Muscle of leg (tissue), 16 donors: ENCODE measurements around the gene WFIKKN2. TPM values are rescaled to one million over a fixed set of nuclear protein-coding genes. Genes with fewer than 3 reads are reported as not detected.

Experiments used
- DNase-seq: peaks from one replicate; pipeline ENCODE4 v3.0.0; 2013
- H3K27ac ChIP-seq: one replicate; pipeline ENCODE4 v1.5.1; 2013; ENCODE audit warnings: mild to moderate bottlenecking, low read length, control low read depth
- H3K27me3 ChIP-seq: one replicate; pipeline ENCODE4 v1.6.1; 2013; ENCODE audit warnings: low read length; ENCODE audit not compliant: control insufficient read depth, insufficient read depth
- H3K36me3 ChIP-seq: one replicate; pipeline ENCODE4 v1.6.1; 2013; ENCODE audit warnings: low read length; ENCODE audit not compliant: control insufficient read depth, insufficient read depth
- H3K4me1 ChIP-seq: one replicate; pipeline ENCODE4 v1.6.1; 2013; ENCODE audit warnings: low read length; ENCODE audit not compliant: control insufficient read depth, insufficient read depth
- H3K4me3 ChIP-seq: one replicate; pipeline ENCODE4 v1.5.1; 2013; ENCODE audit warnings: low read length, control low read depth
- H3K9me3 ChIP-seq: replicated peaks from 2 replicates; pipeline ENCODE4 v1.6.1; 2013; ENCODE audit warnings: low read depth, low read length; ENCODE audit not compliant: control insufficient read depth
- WGBS: methylation state at CpG from one replicate; pipeline ENCODE4 v1.1.5; 2013; ENCODE audit warnings: missing lambda C conversion rate; ENCODE audit not compliant: insufficient coverage; 5-methylcytosine and 5-hydroxymethylcytosine counted together
- long read RNA-seq, 11 donors: transcript quantifications; one replicate each; lab custom pipeline, GENCODE V29; 2026
- polyA plus RNA-seq, 8 donors: library from polyadenylated mRNA; unstranded; fragments of 120-200 nt; gene quantifications; one replicate each; pipeline versions ENCODE4 v1.2.1 to v1.2.3, GENCODE V29; 2013; ENCODE audit warnings: inconsistent platforms in 1 of 8, low replicate concordance in 1 of 8; ENCODE audit not compliant: insufficient read length in 8 of 8, insufficient read depth in 1 of 8
- total RNA-seq: library from RNA; stranded (reverse); fragments of 120-200 nt; gene quantifications from one replicate; pipeline ENCODE4 v1.2.4, GENCODE V29; 2013

Gene WFIKKN2
- total RNA-seq (2.0 TPM), polyA plus RNA-seq (1 to 10 TPM in 5 of 8 donors, under 1 TPM in 3; 0.35 to 3.3 (median 1.2) TPM)
- long read RNA-seq, donor 1 = 0 reads
- long read RNA-seq, donor 2 = 0 reads
- long read RNA-seq, donor 3 = 0 reads
- long read RNA-seq, donor 4 = 0 reads
- long read RNA-seq, donor 5, partial matches to known transcripts = 0 of 1 reads
- long read RNA-seq, donor 5, other reads (novel, unspliced or antisense) = 0 of 1 reads
- long read RNA-seq, donor 6 = 0 reads
- long read RNA-seq, donor 7, partial matches to known transcripts = 0 of 3 reads
- long read RNA-seq, donor 7, other reads (novel, unspliced or antisense) = 0 of 3 reads
- long read RNA-seq, donor 8 = 0 reads
- long read RNA-seq, donor 9, partial matches to known transcripts = 0 of 4 reads
- long read RNA-seq, donor 9, other reads (novel, unspliced or antisense) = 0 of 4 reads
- long read RNA-seq, donor 10 = 0 reads
- long read RNA-seq, donor 11, partial matches to known transcripts = 0 of 3 reads
- long read RNA-seq, donor 11, other reads (novel, unspliced or antisense) = 0 of 3 reads

- DNase-seq = peak; percentile 49
- H3K4me1 ChIP-seq = peaks cover 51% of the 10 kb centered on the region
- 60% methylated on average over 31 of the region's 39 CpGs for WGBS
Measured at GRCh38 chr17:50835301-50836234, at the start of gene WFIKKN2. TSS of gene WFIKKN2 (plus strand) at chr17:50835586. CDS start at chr17:50835938, 352 bp downstream.

GRCh38 chr17:50785946-50786570, 49.3 kb upstream of the WFIKKN2 start:
- no peak overlapping the region for H3K27ac ChIP-seq
- peak; percentile 87 for DNase-seq
- peaks cover 4% of the 10 kb centered on the region for H3K27me3 ChIP-seq
- no peaks in the 10 kb centered on the region for H3K9me3 ChIP-seq
- WGBS = 41% methylated on average over 8 of the region's 9 CpGs
- H3K36me3 ChIP-seq = no peaks in the 10 kb centered on the region
- H3K4me3 ChIP-seq = no peak overlapping the region
- peaks cover 13% of the 10 kb centered on the region for H3K4me1 ChIP-seq

More at GRCh38 chr17:50835301-50836234, at the start of gene WFIKKN2:
- Histone ChIP-seq H3K4me3 (peak within 1 kb of the TSS; percentile 21), H3K27me3 (peaks cover 22% of the 10 kb centered on the region), H3K9me3 (no peaks in the 10 kb centered on the region), H3K36me3 (no peaks in the 10 kb centered on the region), H3K27ac (peak within 1 kb of the TSS; percentile 20)

- no peak overlapping the region for H3K4me3 ChIP-seq
- peaks cover 9% of the 10 kb centered on the region for H3K4me1 ChIP-seq
- 81% methylated on average over 3 of the region's 7 CpGs for WGBS
- H3K9me3 ChIP-seq = no peaks in the 10 kb centered on the region
- no peak for DNase-seq
- no peak overlapping the region for H3K27ac ChIP-seq
- no peaks in the 10 kb centered on the region for H3K36me3 ChIP-seq
- H3K27me3 ChIP-seq = no peaks in the 10 kb centered on the region
Measured at GRCh38 chr17:50787106-50787505, 48.3 kb upstream of the WFIKKN2 start.

- no peaks in the 10 kb centered on the region for H3K36me3 ChIP-seq
- H3K27ac ChIP-seq = no peak overlapping the region
- no peaks in the 10 kb centered on the region for H3K27me3 ChIP-seq
- 55% methylated on average over 4 of the region's 6 CpGs for WGBS
- H3K4me3 ChIP-seq = no peak overlapping the region
- peak; percentile 72 for DNase-seq
- H3K9me3 ChIP-seq = no peaks in the 10 kb centered on the region
- peaks cover 9% of the 10 kb centered on the region for H3K4me1 ChIP-seq
Measured at GRCh38 chr17:50790618-50791017, 44.8 kb upstream of the WFIKKN2 start.

- Histone ChIP-seq H3K27ac (no peak overlapping the region), H3K27me3 (no peaks in the 10 kb centered on the region), H3K9me3 (no peaks in the 10 kb centered on the region), H3K4me3 (no peak overlapping the region), H3K36me3 (no peaks in the 10 kb centered on the region), H3K4me1 (peaks cover 1% of the 10 kb centered on the region)
- no peak for DNase-seq
- 98% methylated on average over 7 of the region's 7 CpGs for WGBS
Measured at GRCh38 chr17:50792132-50792531, 43.3 kb upstream of the WFIKKN2 start.

- WGBS = 84% methylated on average over 5 of the region's 8 CpGs
- Histone ChIP-seq H3K4me3 (no peak overlapping the region), H3K27me3 (no peaks in the 10 kb centered on the region), H3K9me3 (no peaks in the 10 kb centered on the region), H3K27ac (no peak overlapping the region), H3K4me1 (peaks cover 6% of the 10 kb centered on the region), H3K36me3 (no peaks in the 10 kb centered on the region)
- no peak for DNase-seq
Measured at GRCh38 chr17:50793007-50793406, 42.4 kb upstream of the WFIKKN2 start.

- Histone ChIP-seq H3K36me3 (no peaks in the 10 kb centered on the region), H3K9me3 (no peaks in the 10 kb centered on the region), H3K27me3 (no peaks in the 10 kb centered on the region), H3K4me3 (no peak overlapping the region), H3K27ac (no peak overlapping the region), H3K4me1 (peaks cover 6% of the 10 kb centered on the region)
- no CpG with 5 or more reads among the region's 6 CpGs for WGBS
- no peak for DNase-seq
Measured at GRCh38 chr17:50794361-50794760, 41.0 kb upstream of the WFIKKN2 start.

GRCh38 chr17:50797135-50797810, 38.1 kb upstream of the WFIKKN2 start:
- H3K27ac ChIP-seq = no peak overlapping the region
- no peaks in the 10 kb centered on the region for H3K9me3 ChIP-seq
- H3K27me3 ChIP-seq = no peaks in the 10 kb centered on the region
- H3K4me1 ChIP-seq = peaks cover 6% of the 10 kb centered on the region
- no peak overlapping the region for H3K4me3 ChIP-seq
- peak; percentile 32 for DNase-seq
- H3K36me3 ChIP-seq = no peaks in the 10 kb centered on the region
- WGBS = no CpG with 5 or more reads among the region's 11 CpGs
